ENCODE results near the gene ENHO. TPM values are rescaled to one million over a fixed set of nuclear protein-coding genes. Genes with fewer than 3 reads are reported as not detected.

Gene ENHO
- total RNA-seq, 4 donors from 2014 or later: 2.7 to 22.1 (median 16.3) TPM

- H3K36me3 ChIP-seq: no peaks in the 10 kb centered on the region
- peak overlapping the region in 1 of 4 donors; percentile 76 for H3K4me3 ChIP-seq
- H3K9me3 ChIP-seq: no peaks in the 10 kb centered on the region
- H3K27ac ChIP-seq: peak overlapping the region in 2 of 4 donors; percentile 81 to 89
- peaks cover 0 to 22% (median 5%) of the 10 kb centered on the region in 4 donors for H3K4me1 ChIP-seq
- H3K27me3 ChIP-seq: no peaks in the 10 kb centered on the region
- TF ChIP-seq CTCF (IDR thresholded peaks at IDR 0.05) (no peak), EP300 (IDR thresholded peaks at IDR 0.05) (no peak), POLR2A (IDR thresholded peaks at IDR 0.05) (no peak)
- DNase-seq (ENCODE audit: low spot score in 2 of 2): no peak
- whole genome bisulfite sequencing, 2 donors: 91 to 98% methylated on average over 10 to 11 of the region's 11 CpGs
Observed at GRCh38 chr9:34521406-34522045, 1.3 kb downstream of the ENHO start.

GRCh38 chr9:34520505-34521385 lies 2.0 kb downstream of the ENHO start:
- Histone ChIP-seq H3K27me3 (no peaks in the 10 kb centered on the region), H3K9me3 (no peaks in the 10 kb centered on the region), H3K4me3 (no peak overlapping the region), H3K4me1 (peaks cover 0 to 22% (median 5%) of the 10 kb centered on the region in 4 donors), H3K36me3 (no peaks in the 10 kb centered on the region), H3K27ac (no peak overlapping the region)
- DNase-seq (ENCODE audit: low spot score in 2 of 2): no peak
- TF ChIP-seq CTCF (IDR thresholded peaks at IDR 0.05) (no peak), EP300 (IDR thresholded peaks at IDR 0.05) (no peak), POLR2A (IDR thresholded peaks at IDR 0.05) (no peak)
- 85 to 92% methylated on average over 5 to 6 of the region's 6 CpGs for WGBS, 2 donors

- Histone ChIP-seq H3K4me3 (no peak overlapping the region), H3K27ac (no peak overlapping the region), H3K36me3 (no peaks in the 10 kb centered on the region), H3K9me3 (no peaks in the 10 kb centered on the region), H3K4me1 (peaks cover 0 to 22% (median 5%) of the 10 kb centered on the region in 4 donors), H3K27me3 (no peaks in the 10 kb centered on the region)
- 89% methylated on average over 6 of the region's 6 CpGs for WGBS, 2 donors
- DNase-seq (ENCODE audit: low spot score in 2 of 2): no peak
- no peak for TF ChIP-seq CTCF (IDR thresholded peaks at IDR 0.05)
- no peak for TF ChIP-seq POLR2A (IDR thresholded peaks at IDR 0.05)
- TF ChIP-seq EP300 (IDR thresholded peaks at IDR 0.05): no peak
Observed at GRCh38 chr9:34520096-34520495, 2.7 kb downstream of the ENHO start.

GRCh38 chr9:34519321-34520020 lies 3.3 kb downstream of the ENHO start:
- H3K27me3 ChIP-seq: no peaks in the 10 kb centered on the region
- no peak for TF ChIP-seq EP300 (IDR thresholded peaks at IDR 0.05)
- TF ChIP-seq POLR2A (IDR thresholded peaks at IDR 0.05): no peak
- TF ChIP-seq CTCF (IDR thresholded peaks at IDR 0.05): no peak
- H3K9me3 ChIP-seq: no peaks in the 10 kb centered on the region
- WGBS, 2 donors: 82 to 98% methylated on average over 2 of the region's 2 CpGs
- H3K4me1 ChIP-seq: peaks cover 0 to 22% (median 5%) of the 10 kb centered on the region in 4 donors
- no peaks in the 10 kb centered on the region for H3K36me3 ChIP-seq
- H3K27ac ChIP-seq: no peak overlapping the region
- DNase-seq (ENCODE audit: low spot score in 2 of 2): no peak
- no peak overlapping the region for H3K4me3 ChIP-seq

Measured in tibial nerve (tissue), 4 donors.